NB4 (cell line): ENCODE data around the gene MME.

Source experiments
- DNase-seq: peaks from one replicate; pipeline ENCODE4 v3.0.0; 2010; ENCODE audit warnings: low read depth
- H3K4me3 ChIP-seq: one replicate; pipeline ENCODE4 v1.5.1; 2011; ENCODE audit warnings: mild to moderate bottlenecking, low read depth, low read length, moderate library complexity
- CTCF ChIP-seq: IDR thresholded peaks from one replicate; pipeline ENCODE4 v1.5.1; 2012; ENCODE audit warnings: low read depth, low read length
- MYC ChIP-seq: IDR thresholded peaks from 2 replicates; pipeline ENCODE4 v1.6.1; 2011; ENCODE audit warnings: low read depth, low read length
- POLR2A ChIP-seq: IDR thresholded peaks from 2 replicates; pipeline ENCODE4 v1.6.1; 2011; ENCODE audit warnings: mild to moderate bottlenecking; ENCODE audit not compliant: insufficient read length; ENCODE audit errors: extremely low read depth
- TF ChIP-seq, protein P1 (sequence below): IDR thresholded peaks from 2 replicates; pipeline ENCODE4 v1.6.1; 2011; ENCODE audit warnings: low read depth, low read length

The MME gene

DNA sequence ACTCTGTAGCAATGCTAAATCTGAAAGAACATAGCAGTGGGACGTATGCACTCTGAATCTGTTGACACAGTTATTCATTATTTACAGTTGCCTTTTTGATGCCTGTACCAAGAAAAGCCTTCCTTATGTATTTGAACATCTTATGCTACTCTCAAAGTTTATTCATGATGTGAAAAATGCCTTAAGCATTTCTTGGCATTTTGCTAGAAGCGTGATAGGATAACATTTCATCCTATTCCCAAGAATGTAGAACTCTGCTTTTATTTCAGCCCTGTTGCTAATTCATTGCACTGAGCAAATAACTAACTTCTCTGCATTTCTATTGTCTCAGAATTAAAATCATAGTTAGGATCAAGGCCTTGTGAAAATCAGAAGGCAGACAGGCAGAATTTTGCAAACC is 107.9 kb downstream of the MME start:
- TF ChIP-seq MYC (no peak), CTCF (no peak), POLR2A (no peak)
- TF ChIP-seq, protein P1, sequence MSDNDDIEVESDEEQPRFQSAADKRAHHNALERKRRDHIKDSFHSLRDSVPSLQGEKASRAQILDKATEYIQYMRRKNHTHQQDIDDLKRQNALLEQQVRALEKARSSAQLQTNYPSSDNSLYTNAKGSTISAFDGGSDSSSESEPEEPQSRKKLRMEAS = no peak
- no peak for DNase-seq
- H3K4me3 ChIP-seq = no peak overlapping the region

DNA sequence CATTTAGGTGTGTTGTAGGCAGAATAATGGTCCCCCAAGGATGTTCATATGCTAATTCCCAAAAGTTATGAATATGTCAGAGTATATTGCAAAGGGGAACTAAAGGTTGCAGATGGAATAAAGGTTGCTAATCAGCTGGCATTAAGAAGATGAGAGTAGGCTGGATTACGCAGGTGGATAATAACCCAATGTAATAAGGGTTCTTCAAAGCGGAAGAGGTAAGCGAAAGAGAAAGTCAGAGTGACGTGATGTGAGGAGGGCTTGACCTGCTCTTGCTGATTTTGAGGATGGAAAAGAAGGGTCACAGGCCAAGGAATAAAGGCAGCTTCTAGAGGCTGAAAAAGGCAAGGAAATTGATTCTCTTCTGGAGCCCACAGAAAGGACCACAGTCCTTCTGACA is 109.4 kb downstream of the MME start:
- DNase-seq = no peak
- no peak for TF ChIP-seq MYC
- TF ChIP-seq, protein P1 = no peak
- TF ChIP-seq POLR2A = no peak
- no peak for TF ChIP-seq CTCF
- no peak overlapping the region for H3K4me3 ChIP-seq

DNA sequence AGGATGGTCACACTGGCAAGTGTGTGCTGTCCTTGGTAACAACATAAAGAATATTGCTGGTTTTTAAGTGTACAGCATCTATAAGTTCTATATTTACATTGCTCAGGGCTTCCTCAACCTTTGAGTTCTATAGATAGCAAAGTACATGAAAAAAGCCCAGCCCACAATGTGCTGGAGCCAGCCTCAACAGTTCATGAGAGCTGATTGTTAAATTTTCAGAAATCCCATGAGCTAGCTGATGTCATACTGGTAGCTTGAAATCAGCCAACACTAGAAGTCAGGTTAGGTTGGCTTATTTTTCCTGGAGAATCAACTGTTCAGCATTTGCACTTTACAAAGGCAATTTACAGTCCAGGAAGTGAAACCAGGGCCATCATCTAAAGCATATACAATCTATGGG is 110.6 kb downstream of the MME start:
- no peak overlapping the region for H3K4me3 ChIP-seq
- TF ChIP-seq CTCF (no peak), POLR2A (no peak), MYC (no peak)
- TF ChIP-seq, protein P1 = no peak
- DNase-seq = no peak

- TF ChIP-seq MYC (no peak), CTCF (no peak), POLR2A (no peak)
- TF ChIP-seq, protein P1 = no peak
- no peak overlapping the region for H3K4me3 ChIP-seq
- DNase-seq = no peak
Observed at GRCh38 chr3:155192957-155193746, 113.0 kb downstream of the MME start.

- DNase-seq = no peak
- no peak overlapping the region for H3K4me3 ChIP-seq
- no peak for TF ChIP-seq MYC
- TF ChIP-seq POLR2A = no peak
- TF ChIP-seq, protein P1 = no peak
- TF ChIP-seq CTCF = no peak
Observed at GRCh38 chr3:155193868-155194267, 113.7 kb downstream of the MME start.
